Measurements from ENCODE around the gene USP48.

Gene USP48

GRCh38 chr1:21669258-21670058, 113.5 kb downstream of the USP48 start, which contains the start of gene RAP1GAP:
Gene RAP1GAP (minus strand): TSS chr1:21669357. CDS start chr1:21620032, 49,325 bp downstream.
- no peak for DNase-seq (ENCODE audit: low read depth)
- TF ChIP-seq CTCF (IDR thresholded peaks at IDR 0.05; ENCODE audit: insufficient read depth, low read depth, low read length, missing control alignments), result no peak
- no peak within 1 kb of the TSS for H3K4me3 ChIP-seq (ENCODE audit: low read depth, low read length)

- H3K4me3 ChIP-seq (ENCODE audit: low read depth, low read length), result no peak overlapping the region
- DNase-seq (ENCODE audit: low read depth), result no peak
- no peak for TF ChIP-seq CTCF (IDR thresholded peaks at IDR 0.05; ENCODE audit: insufficient read depth, low read depth, low read length, missing control alignments)
Measured at GRCh38 chr1:21668951-21669257, 114.0 kb downstream of the USP48 start.

GRCh38 chr1:21668232-21668950, 114.6 kb downstream of the USP48 start:
- no peak for DNase-seq (ENCODE audit: low read depth)
- TF ChIP-seq CTCF (IDR thresholded peaks at IDR 0.05; ENCODE audit: insufficient read depth, low read depth, low read length, missing control alignments), result no peak
- no peak overlapping the region for H3K4me3 ChIP-seq (ENCODE audit: low read depth, low read length)

- H3K4me3 ChIP-seq (ENCODE audit: low read depth, low read length), result no peak overlapping the region
- no peak for DNase-seq (ENCODE audit: low read depth)
- TF ChIP-seq CTCF (IDR thresholded peaks at IDR 0.05; ENCODE audit: insufficient read depth, low read depth, low read length, missing control alignments), result no peak
Measured at GRCh38 chr1:21667348-21668231, 115.4 kb downstream of the USP48 start.

DNA sequence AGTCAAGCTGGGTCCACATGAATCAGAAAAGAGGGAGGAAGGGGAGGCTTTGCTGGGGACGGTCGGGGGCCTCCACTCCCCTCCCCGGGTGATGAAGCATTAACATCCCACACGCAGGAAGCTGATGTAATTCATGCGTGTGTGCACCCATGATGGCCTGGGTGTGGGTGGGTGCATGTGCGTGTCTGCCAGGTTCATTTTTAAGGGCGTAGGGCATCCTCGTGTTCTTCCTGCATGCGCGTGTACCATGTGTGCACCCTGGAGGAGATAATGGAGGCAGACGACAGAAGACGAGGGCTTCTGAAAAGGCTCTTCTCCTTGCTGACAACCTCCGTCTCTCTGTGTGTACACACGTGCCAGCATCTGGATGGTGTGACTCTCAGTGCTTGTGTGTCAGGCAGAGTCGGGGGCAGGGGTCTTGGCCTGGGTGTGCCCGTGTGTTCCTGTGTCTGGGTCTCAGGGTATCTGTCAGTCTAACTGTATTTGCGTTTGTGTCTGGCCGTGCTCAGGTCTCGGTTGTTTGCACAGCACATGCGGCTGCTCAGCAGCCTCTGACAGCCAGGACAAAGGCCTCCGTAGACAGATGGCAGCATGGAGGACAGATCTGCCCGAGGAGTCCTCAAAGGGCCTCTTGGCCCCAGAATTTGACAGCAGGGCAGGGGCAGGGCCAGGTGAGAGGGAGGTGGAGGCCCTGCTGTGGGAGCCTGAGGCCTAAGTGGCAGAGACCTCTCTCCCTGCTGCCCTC, 116.2 kb downstream of the USP48 start:
- no peak for TF ChIP-seq CTCF (IDR thresholded peaks at IDR 0.05; ENCODE audit: insufficient read depth, low read depth, low read length, missing control alignments)
- H3K4me3 ChIP-seq (ENCODE audit: low read depth, low read length), result no peak overlapping the region
- DNase-seq (ENCODE audit: low read depth), result no peak
